ENCODE measurements around the gene THAP7.

DNA sequence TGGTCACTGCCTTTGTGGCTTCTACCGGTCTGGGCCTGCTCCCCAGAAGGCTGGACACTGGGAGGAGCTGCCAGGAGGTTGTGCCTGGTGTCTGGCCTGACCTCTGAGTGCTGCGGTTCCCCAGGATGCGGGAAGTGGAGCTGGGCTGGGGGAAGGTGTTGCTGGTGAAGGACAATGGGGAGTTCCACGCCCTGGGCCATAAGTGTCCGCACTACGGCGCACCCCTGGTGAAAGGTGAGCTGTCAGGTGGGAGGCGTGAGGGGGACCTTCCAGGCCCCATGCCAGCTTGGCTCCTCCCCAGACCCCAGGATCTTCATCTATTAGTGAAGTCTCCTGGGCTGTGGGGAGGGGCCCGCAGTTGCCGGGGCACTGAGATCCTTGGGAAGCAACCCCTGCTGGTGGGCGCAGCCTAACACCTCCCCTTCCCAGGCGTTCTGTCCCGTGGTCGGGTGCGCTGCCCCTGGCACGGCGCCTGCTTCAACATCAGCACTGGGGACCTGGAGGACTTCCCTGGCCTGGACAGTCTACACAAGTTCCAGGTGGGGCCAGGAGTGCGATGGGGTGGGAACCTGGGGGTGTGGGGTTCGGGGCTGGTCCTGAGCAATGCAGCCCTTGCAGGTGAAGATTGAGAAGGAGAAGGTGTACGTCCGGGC, 28.2 kb downstream of the THAP7 start:
- TF ChIP-seq, protein P1, sequence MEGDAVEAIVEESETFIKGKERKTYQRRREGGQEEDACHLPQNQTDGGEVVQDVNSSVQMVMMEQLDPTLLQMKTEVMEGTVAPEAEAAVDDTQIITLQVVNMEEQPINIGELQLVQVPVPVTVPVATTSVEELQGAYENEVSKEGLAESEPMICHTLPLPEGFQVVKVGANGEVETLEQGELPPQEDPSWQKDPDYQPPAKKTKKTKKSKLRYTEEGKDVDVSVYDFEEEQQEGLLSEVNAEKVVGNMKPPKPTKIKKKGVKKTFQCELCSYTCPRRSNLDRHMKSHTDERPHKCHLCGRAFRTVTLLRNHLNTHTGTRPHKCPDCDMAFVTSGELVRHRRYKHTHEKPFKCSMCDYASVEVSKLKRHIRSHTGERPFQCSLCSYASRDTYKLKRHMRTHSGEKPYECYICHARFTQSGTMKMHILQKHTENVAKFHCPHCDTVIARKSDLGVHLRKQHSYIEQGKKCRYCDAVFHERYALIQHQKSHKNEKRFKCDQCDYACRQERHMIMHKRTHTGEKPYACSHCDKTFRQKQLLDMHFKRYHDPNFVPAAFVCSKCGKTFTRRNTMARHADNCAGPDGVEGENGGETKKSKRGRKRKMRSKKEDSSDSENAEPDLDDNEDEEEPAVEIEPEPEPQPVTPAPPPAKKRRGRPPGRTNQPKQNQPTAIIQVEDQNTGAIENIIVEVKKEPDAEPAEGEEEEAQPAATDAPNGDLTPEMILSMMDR (optimal IDR thresholded peaks at IDR 0.05 in 1 of 3, IDR thresholded peaks at IDR 0.05 in 1 of 3, conservative IDR thresholded peaks at IDR 0.05 in 1 of 3; ENCODE audit: extremely low read depth in 1 of 3, insufficient read depth in 2 of 3, low read length in 3 of 3) = no peak
- no peak for TF ChIP-seq EZH2 (IDR thresholded peaks at IDR 0.05; ENCODE audit: low read length)
